Limb (tissue), 2 donors: ENCODE results near the gene SNAPC3.
"Not testable (repeated sequence)": the region's sequence is repeated elsewhere in the genome, so short reads cannot be mapped to it uniquely, and the experiment has no call there.

Source experiments
- DNase-seq, 2 donors: peaks; one replicate each; pipeline ENCODE4 v3.0.0-alpha.2; 2016; ENCODE audit errors: extremely low spot score in 2 of 2

Gene SNAPC3

GRCh38 chr9:15423231-15423985, 732 bp downstream of the SNAPC3 start:
- peak in 1 of 2 donors; percentile 39 for DNase-seq

- DNase-seq = no peak
Observed at GRCh38 chr9:15426019-15426418, 3.3 kb downstream of the SNAPC3 start.

DNA sequence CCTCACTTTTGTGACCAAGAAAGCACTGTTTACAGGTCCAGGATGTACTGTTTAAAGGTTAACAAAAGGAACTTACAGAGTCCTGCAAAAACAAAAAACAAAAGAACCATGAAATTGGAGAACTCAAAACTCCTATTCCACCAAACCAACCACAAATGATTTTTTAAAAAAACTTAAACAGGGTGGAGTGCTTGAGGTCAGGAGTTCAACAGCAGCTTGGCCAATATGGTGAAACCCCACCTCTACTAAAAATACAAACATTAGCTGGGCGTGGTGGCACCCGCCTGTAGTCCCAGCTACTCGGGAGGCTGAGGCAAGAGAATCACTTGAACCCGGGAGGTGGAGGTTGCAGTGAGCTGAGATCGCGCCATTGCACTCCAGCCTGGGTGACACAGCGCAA, 5.0 kb downstream of the SNAPC3 start:
- DNase-seq = not testable (repeated sequence)

GRCh38 chr9:15430920-15431844, 8.5 kb downstream of the SNAPC3 start:
- DNase-seq = no peak

- DNase-seq = no peak
Observed at GRCh38 chr9:15433191-15433590, 10.5 kb downstream of the SNAPC3 start.

GRCh38 chr9:15433661-15434060, 11.0 kb downstream of the SNAPC3 start:
- DNase-seq = no peak

DNA sequence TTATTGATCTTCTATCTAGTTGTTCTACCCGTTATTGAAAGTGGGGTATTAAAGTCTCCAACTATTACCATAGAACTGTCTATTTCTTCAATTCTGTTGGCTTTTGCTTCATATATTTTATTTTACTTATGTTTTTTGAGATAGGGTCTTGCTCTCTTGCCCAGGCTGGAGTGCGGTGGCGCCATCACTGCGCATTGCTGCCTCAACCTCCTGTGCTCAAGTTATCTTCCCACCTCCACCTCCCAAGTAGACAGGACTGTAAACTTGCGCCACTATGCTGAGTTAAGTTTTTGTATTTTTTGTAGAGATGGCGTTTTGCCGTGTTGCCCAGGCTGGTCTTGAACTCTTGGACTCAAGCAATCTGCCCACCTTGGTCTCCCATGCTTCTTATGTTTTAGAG, 16.2 kb downstream of the SNAPC3 start:
- DNase-seq = no peak

- DNase-seq = not testable (repeated sequence)
Observed at GRCh38 chr9:15441841-15442240, 19.2 kb downstream of the SNAPC3 start.

- DNase-seq = not testable (repeated sequence)
Observed at GRCh38 chr9:15442264-15442663, 19.6 kb downstream of the SNAPC3 start.

- DNase-seq = no peak
Observed at GRCh38 chr9:15444141-15444540, 21.5 kb downstream of the SNAPC3 start.

GRCh38 chr9:15453956-15454355, 31.3 kb downstream of the SNAPC3 start:
- DNase-seq = no peak

DNA sequence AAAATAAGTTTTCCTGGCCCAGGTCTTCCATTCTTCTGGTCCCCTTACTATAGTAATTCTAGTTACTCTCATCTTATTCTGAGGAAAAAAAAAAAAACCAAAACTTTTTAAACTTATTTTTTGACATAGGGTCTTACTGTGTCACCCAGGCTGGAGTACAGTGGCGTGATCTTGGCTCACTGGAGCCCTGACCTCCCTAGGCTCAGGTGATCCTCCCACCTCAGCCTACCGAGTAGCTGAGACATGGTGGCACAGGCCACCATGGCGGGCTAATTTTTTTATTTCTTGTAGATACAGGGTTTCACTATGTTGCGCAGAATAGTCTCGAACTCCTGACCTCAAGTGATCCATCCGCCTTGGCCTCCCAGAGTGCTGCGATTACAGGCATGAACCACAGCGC, 38.4 kb downstream of the SNAPC3 start:
- DNase-seq = no peak

DNA sequence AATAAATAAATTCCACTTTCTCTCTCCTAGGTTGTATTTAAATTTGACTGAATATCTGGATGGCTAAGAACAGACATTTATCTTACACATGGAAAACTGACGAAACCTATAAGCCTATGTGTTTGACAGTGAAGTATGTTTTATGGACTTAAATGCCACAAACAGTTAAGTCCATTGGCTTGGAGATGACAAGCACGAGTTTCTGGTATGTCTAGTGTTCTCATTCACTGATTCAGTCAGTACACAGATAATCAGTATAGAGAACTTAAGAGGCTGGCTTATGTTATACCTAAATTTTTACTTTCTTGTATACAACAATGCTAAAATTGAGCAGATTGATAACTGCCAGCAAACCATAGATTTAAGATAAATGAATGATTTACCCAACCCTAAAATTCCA, 38.9 kb downstream of the SNAPC3 start:
- DNase-seq = no peak

DNA sequence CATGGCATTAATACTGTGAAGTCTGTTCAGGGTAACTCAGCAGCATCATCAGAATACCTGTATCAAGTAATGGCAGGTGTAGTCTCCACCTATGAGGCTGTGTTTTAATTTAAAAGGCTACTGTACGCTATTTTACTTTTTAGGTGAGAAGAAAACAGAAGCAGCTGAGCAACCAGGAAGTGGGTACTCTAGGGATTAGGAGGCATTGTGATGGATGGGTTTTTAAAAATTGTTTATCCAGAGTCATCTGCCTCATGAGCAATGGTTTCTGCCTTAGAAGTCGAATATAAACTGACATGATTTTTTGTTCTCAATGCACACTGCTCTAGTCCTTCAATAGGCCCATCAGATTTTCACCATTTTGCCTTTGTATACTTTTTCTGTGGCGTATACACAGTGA, 45.5 kb downstream of the SNAPC3 start:
- DNase-seq = no peak

GRCh38 chr9:15469406-15469805, 46.7 kb downstream of the SNAPC3 start:
- DNase-seq = no peak

GRCh38 chr9:15469862-15470261, 47.2 kb downstream of the SNAPC3 start:
- DNase-seq = no peak

- DNase-seq = no peak
Observed at GRCh38 chr9:15475923-15476536, 53.4 kb downstream of the SNAPC3 start.

DNA sequence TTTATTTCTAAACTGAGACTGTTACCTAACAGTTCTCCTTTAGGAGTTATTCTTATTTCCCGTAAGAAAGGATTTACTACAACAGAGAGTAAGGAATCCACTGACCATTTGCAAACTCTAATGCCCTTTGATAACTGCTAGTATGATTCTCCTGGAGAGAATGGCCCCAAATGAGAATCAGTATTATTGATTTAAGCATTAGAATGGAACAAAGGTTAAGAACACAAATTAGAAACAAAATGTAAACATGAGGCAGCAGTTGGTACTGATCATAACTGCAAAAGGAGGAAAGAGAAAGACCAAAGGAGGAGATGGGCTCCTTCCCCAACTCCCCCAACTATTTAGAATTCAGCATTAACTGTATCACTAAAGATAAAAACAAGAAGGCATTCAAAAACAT, 57.4 kb downstream of the SNAPC3 start:
- no peak for DNase-seq

- DNase-seq = no peak
Observed at GRCh38 chr9:15482146-15482545, 59.5 kb downstream of the SNAPC3 start.

- no peak for DNase-seq
Observed at GRCh38 chr9:15484802-15485201, 62.1 kb downstream of the SNAPC3 start.

- no peak for DNase-seq
Observed at GRCh38 chr9:15485836-15486666, 63.4 kb downstream of the SNAPC3 start.
